Neural cell (in vitro differentiated cells): ENCODE measurements around the gene ZNF862. TPM values are rescaled to one million over a fixed set of nuclear protein-coding genes. Genes with fewer than 3 reads are reported as not detected.

Experiments
- H2AFZ ChIP-seq: fragments of 200-600, 300-800 bp; sonication (generic), shearing (Covaris generic); 2 replicates; pipeline ENCODE4 v1.6.0; 2014; ENCODE audit warnings: low read depth, mild to moderate bottlenecking, antibody characterized with exemption, low read length, moderate library complexity
- H3F3A ChIP-seq: fragments of 200-600 bp; shearing (Covaris generic); 2 replicates; pipeline ENCODE4 v1.6.1; 2016; ENCODE audit warnings: mild to moderate bottlenecking, moderate library complexity, mixed read lengths, antibody characterized with exemption, low read length; ENCODE audit not compliant: insufficient read depth, poor library complexity, severe bottlenecking
- H3K27ac ChIP-seq: fragments of 200-600, 300-800 bp; sonication (generic), shearing (Covaris generic); 2 replicates; pipeline ENCODE4 v1.5.1; 2014; ENCODE audit warnings: mild to moderate bottlenecking, low read length, moderate library complexity
- H3K27me3 ChIP-seq: fragments of 300-800, 200-600 bp; sonication (generic), shearing (Covaris generic); 2 replicates; pipeline ENCODE4 v1.6.0; 2014; ENCODE audit warnings: mild to moderate bottlenecking, low read depth, low read length, moderate library complexity; ENCODE audit not compliant: insufficient read depth
- H3K36me3 ChIP-seq: fragments of 300-800, 200-600 bp; sonication (generic), shearing (Covaris generic); 2 replicates; pipeline ENCODE4 v1.5.1; 2014; ENCODE audit warnings: mild to moderate bottlenecking, antibody characterized with exemption, low read length, moderate library complexity; ENCODE audit not compliant: insufficient read depth
- H3K4me2 ChIP-seq: fragments of 300-800, 200-600 bp; sonication (generic), shearing (Covaris generic); 2 replicates; pipeline ENCODE4 v1.6.0; 2014; ENCODE audit warnings: mild to moderate bottlenecking, low read length
- H3K4me3 ChIP-seq: fragments of 300-800, 200-600 bp; sonication (generic), shearing (Covaris generic); 2 replicates; pipeline ENCODE4 v1.5.1; 2014; ENCODE audit warnings: mild to moderate bottlenecking, low read length, moderate library complexity
- H3K79me2 ChIP-seq: fragments of 200-600 bp; shearing (Covaris generic); replicated peaks from 2 replicates; pipeline ENCODE4 v1.6.0; 2014; ENCODE audit warnings: mild to moderate bottlenecking, low read length, moderate library complexity; ENCODE audit not compliant: insufficient read depth
- H3K9ac ChIP-seq: fragments of 300-800, 200-600 bp; sonication (generic), shearing (Covaris generic); 2 replicates; pipeline ENCODE4 v1.6.1; 2016; ENCODE audit warnings: mild to moderate bottlenecking, low read length, mixed read lengths
- H3K9me2 ChIP-seq: fragments of 200-600 bp; shearing (Covaris generic); 2 replicates; pipeline ENCODE4 v1.6.1; 2016; ENCODE audit warnings: mild to moderate bottlenecking, low read length, mixed read lengths; ENCODE audit not compliant: insufficient read depth
- H3K9me3 ChIP-seq: fragments of 200-600, 300-800 bp; sonication (generic), shearing (Covaris generic); 2 replicates; pipeline ENCODE4 v1.6.1; 2016; ENCODE audit warnings: mild to moderate bottlenecking, mixed run types, low read length, moderate library complexity, mixed read lengths
- H4K20me1 ChIP-seq: fragments of 200-600 bp; shearing (Covaris generic); 2 replicates; pipeline ENCODE4 v1.6.1; 2016; ENCODE audit warnings: mild to moderate bottlenecking, mixed run types; ENCODE audit not compliant: insufficient read depth
- CTCF ChIP-seq: fragments of 450-650 bp; IDR thresholded peaks from 2 replicates; pipeline ENCODE4 v1.5.1; 2014; ENCODE audit warnings: antibody characterized with exemption, mild to moderate bottlenecking, moderate library complexity; ENCODE audit not compliant: poor library complexity, severe bottlenecking
- EP300 ChIP-seq: fragments of 450-650 bp; conservative IDR thresholded peaks from 2 replicates; pipeline ENCODE4 v1.6.1; 2014; ENCODE audit warnings: antibody characterized with exemption, mild to moderate bottlenecking, moderate library complexity; ENCODE audit not compliant: poor library complexity, severe bottlenecking
- EZH2 ChIP-seq: fragments of 200-600, 300-800 bp; shearing (Covaris generic), sonication (generic); IDR thresholded peaks from 2 replicates; pipeline ENCODE4 v1.6.1; 2014; ENCODE audit warnings: antibody characterized with exemption, low read length, borderline replicate concordance, mild to moderate bottlenecking; ENCODE audit not compliant: insufficient read depth, poor library complexity, severe bottlenecking
- MXI1 ChIP-seq: fragments of 450-650 bp; conservative IDR thresholded peaks from 2 replicates; pipeline ENCODE4 v1.6.1; 2014; ENCODE audit warnings: antibody characterized with exemption, mild to moderate bottlenecking; ENCODE audit not compliant: poor library complexity, severe bottlenecking
- POLR2AphosphoS5 ChIP-seq: IDR thresholded peaks from 2 replicates; pipeline ENCODE4 v1.6.1; 2012
- RAD21 ChIP-seq: fragments of 450-650 bp; conservative IDR thresholded peaks from 2 replicates; pipeline ENCODE4 v1.6.1; 2014; ENCODE audit warnings: antibody characterized with exemption, mild to moderate bottlenecking, moderate library complexity
- REST ChIP-seq: IDR thresholded peaks from 2 replicates; pipeline ENCODE4 v1.6.1; 2012; ENCODE audit warnings: borderline replicate concordance
- SMC3 ChIP-seq: fragments of 450-650 bp; conservative IDR thresholded peaks from 2 replicates; pipeline ENCODE4 v1.6.1; 2014; ENCODE audit warnings: antibody characterized with exemption, mild to moderate bottlenecking, moderate library complexity; ENCODE audit not compliant: poor library complexity
- TAF1 ChIP-seq: IDR thresholded peaks from 2 replicates; pipeline ENCODE4 v1.6.1; 2012; ENCODE audit warnings: low read depth
- polyA plus RNA-seq: library from polyadenylated mRNA; depleted of rRNA; stranded (reverse); fragments of >200 nt; gene quantifications from 2 replicates; pipeline ENCODE4 v1.2.3, GENCODE V29; 2014

The ZNF862 gene
- polyA plus RNA-seq, 1 donor from 2014 or later: 19.0 TPM

- Histone ChIP-seq H3K27me3 (no peaks in the 10 kb centered on the region), H3K4me3 (no peak overlapping the region), H3F3A (no peaks in the 10 kb centered on the region), H3K79me2 (no peaks in the 10 kb centered on the region), H2AFZ (no peak overlapping the region), H3K9me2 (no peaks in the 10 kb centered on the region), H3K9ac (no peak overlapping the region), H3K4me2 (no peak overlapping the region), H3K9me3 (no peaks in the 10 kb centered on the region), H3K36me3 (no peaks in the 10 kb centered on the region), H3K27ac (no peak overlapping the region), H4K20me1 (no peaks in the 10 kb centered on the region)
- TF ChIP-seq CTCF (no peak), SMC3 (no peak), EZH2 (no peak), TAF1 (no peak), EP300 (no peak), RAD21 (no peak), MXI1 (no peak), REST (no peak), POLR2AphosphoS5 (no peak)
Observed at GRCh38 chr7:149843566-149843965, 5.4 kb downstream of the ZNF862 start.

GRCh38 chr7:149844445-149844844 lies 6.3 kb downstream of the ZNF862 start:
- Histone ChIP-seq H3K4me2 (no peak overlapping the region), H3K27ac (no peak overlapping the region), H3K9me2 (no peaks in the 10 kb centered on the region), H3K79me2 (no peaks in the 10 kb centered on the region), H3K9me3 (no peaks in the 10 kb centered on the region), H3K27me3 (no peaks in the 10 kb centered on the region), H4K20me1 (no peaks in the 10 kb centered on the region), H2AFZ (no peak overlapping the region), H3K36me3 (no peaks in the 10 kb centered on the region), H3K4me3 (no peak overlapping the region), H3K9ac (no peak overlapping the region), H3F3A (no peaks in the 10 kb centered on the region)
- TF ChIP-seq CTCF (no peak), EZH2 (no peak), REST (no peak), SMC3 (no peak), MXI1 (no peak), POLR2AphosphoS5 (no peak), TAF1 (no peak), EP300 (no peak), RAD21 (no peak)
